MM.1S (cell line): ENCODE results near the gene GSAP.

Source experiments
- CTCF ChIP-seq: fragments of 300-600 bp; sonication (generic); IDR thresholded peaks from 2 replicates; pipeline ENCODE4 v1.5.1; 2016; ENCODE audit warnings: antibody characterized with exemption, low read length, mixed read lengths
- EZH2 ChIP-seq: fragments of 300-600 bp; sonication (generic); optimal IDR thresholded peaks from 2 replicates; pipeline ENCODE3; 2017; ENCODE audit warnings: low read depth, mild to moderate bottlenecking, antibody characterized with exemption, low read length, mixed read lengths
- EZH2phosphoT487 ChIP-seq: fragments of 300-600 bp; sonication (generic); IDR thresholded peaks from 2 replicates; pipeline ENCODE4 v1.6.1; 2018; ENCODE audit warnings: antibody characterized with exemption, low read length

- TF ChIP-seq EZH2 (no peak), CTCF (no peak), EZH2phosphoT487 (no peak)
These were observed 96.0 kb downstream of the GSAP start for GRCh38 chr7:77320137-77320536.
